AG09319 (cell line): ENCODE results near the gene EDN2.

ENCODE experiments used
- DNase-seq: peaks from one replicate; pipeline ENCODE4 v3.0.0-alpha.2; 2010; ENCODE audit warnings: low read depth; ENCODE audit errors: extremely low read depth
- CTCF ChIP-seq: IDR thresholded peaks from 2 replicates; pipeline ENCODE4 v1.5.1; 2011; ENCODE audit warnings: low read depth, mild to moderate bottlenecking, inconsistent platforms, low read length, moderate library complexity

The EDN2 gene

DNA sequence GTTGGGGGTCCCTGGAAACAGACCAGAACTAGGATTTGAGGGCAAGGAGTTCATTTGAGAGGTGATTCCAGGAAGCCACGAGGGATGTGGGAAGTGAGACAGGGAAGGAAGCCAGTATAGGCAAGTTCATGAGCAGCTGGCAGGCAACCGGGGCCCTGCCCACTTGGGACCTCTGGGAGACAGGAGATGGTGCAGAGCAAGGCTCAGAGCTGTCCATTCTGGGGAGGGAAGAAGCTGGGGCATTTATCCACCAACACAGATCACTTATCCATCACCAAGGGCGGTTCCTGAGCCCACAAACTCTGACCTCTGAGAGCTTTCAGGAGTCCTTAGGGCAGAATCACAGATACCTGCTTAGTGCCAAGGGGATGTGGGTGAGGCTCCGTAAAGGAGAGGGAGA lies 16.8 kb downstream of the EDN2 start:
- TF ChIP-seq CTCF, result no peak
- DNase-seq, result no peak

- DNase-seq, result no peak
- no peak for TF ChIP-seq CTCF
Measured at GRCh38 chr1:41466146-41466545, 18.3 kb downstream of the EDN2 start.

DNA sequence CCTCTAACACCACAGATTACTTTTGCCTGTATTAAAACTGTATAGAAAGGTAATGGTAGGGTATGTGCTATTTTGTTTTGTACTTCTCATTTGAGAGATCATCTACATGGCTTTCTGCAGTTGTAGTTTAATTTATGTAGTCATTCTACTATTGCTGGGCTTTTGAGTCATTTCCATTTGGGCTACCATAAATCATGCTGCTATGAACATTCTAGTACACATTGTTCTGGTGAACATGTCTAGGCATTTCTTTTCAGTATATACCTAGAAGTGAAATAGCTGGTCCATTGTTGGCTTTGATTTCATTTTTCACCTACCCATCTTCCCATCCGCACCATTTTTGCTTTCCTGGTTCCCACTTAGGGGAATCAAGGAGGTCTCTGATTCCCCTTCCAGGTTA lies 18.7 kb downstream of the EDN2 start:
- DNase-seq, result no peak
- no peak for TF ChIP-seq CTCF

DNA sequence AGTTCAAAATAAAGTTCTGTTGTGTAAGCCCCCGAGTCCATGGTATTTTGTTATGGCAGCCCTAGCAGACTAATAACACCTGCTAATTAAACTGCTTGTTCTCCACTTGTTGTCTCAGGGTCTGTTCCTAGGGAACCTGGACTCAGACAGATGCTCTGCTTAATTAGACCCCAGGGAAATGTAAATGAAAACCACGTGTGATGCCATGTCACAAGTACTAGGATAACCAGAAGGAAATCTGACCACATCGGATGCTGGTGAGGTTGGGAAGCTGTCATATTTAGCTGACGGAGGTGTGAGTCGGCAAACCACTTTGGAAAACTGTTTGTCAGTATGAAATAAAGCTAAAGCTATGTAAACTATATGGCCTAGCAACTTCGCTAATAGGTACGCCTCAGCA lies 19.6 kb downstream of the EDN2 start:
- no peak for DNase-seq
- no peak for TF ChIP-seq CTCF

DNA sequence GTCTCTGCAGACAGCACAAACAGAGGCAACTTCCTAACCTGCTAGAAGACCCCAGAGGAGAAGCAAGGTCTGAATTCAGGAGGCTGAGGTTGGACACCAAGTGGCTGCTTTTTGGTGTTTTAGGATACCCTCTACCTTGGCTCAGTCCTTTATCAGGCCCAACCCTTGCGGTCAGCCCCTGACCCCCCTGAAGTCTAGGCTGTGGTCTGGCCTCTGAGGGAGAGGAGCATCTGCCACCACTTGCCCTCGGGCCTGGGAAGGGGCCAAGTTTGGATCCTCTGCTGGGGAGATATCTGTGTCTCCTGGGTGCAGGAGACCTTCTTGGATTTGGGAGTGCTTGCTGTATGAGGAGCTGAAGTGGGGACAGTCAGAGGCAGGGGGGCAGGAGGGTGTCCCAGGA lies 21.0 kb downstream of the EDN2 start:
- no peak for DNase-seq
- no peak for TF ChIP-seq CTCF

- DNase-seq, result no peak
- TF ChIP-seq CTCF, result no peak
Measured at GRCh38 chr1:41462680-41463004, 21.8 kb downstream of the EDN2 start.

DNA sequence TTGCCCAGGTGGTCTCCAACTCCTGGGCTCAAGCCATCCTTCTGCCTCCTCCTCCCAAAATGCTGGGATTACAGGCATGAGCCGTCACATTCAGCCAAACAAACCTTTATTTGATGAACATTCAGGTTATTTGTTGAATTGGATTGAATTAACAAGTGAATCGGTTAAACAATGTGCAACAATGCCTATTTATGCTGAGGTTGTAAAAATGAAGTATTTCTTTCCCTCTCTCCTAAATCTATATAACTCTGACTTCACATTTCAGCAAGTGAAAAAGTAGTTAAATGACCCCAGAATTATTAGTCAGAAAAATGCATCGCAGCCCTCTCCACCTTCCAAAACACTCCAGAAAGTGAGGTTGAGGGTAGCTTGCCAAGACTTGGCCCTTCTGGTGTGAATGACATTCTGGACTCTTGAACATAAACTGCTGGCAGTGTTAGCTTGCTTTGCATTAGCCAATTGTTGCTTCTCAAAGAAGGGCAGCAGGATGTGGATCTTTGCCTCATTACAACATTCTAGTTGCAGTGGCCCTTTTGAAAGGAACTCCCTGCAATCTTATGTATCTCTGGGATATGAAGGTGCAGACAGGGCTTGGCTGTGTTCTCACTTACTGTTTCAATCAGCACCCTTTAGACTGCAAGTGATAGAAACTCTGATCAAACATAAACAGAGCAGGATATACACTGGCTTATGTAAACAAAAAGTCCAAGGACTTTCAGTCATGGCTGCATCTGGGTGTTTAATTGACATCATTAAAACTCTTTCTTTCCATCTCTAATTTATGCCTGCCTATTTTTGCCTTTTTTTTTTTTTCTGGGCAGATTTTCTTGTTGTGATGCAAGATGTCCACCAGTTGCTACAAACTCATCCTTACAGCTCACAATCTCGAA lies 22.4 kb downstream of the EDN2 start:
- no peak for TF ChIP-seq CTCF

More for the DNA sequence above, 22.4 kb downstream of the EDN2 start:
- DNase-seq, result no peak
